VCaP (cell line): ENCODE data around the gene URGCP.

Source experiments
- H3K27ac ChIP-seq: fragments of 450-650 bp; 2 replicates; pipeline ENCODE4 v1.5.1; 2017
- TF ChIP-seq, protein P1 (sequence below): fragments of 450-650 bp; conservative IDR thresholded peaks from 2 replicates; pipeline ENCODE4 v1.5.1; 2017; ENCODE audit warnings: mild to moderate bottlenecking, moderate library complexity

The URGCP gene

DNA sequence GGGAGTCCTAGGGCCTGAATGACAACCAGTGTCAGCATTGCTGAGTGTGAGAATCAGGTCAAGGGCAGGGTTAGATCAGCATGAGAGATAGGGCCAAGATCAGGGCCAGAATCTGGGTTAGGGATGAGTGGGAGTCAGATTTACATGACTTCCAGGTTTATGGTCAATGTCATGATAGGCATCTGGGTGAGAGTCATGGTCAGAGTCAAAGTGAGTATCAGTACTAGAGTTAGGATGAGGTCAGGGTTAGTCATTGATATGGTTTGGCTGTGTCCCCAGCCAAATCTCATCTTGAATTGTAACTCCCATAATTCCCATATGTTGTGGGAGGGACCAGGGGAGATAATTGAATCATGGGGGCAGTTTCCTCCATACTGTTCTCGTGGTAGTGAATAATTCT lies 49.4 kb downstream of the URGCP start:
- H3K27ac ChIP-seq: no peak overlapping the region
- TF ChIP-seq, protein P1, sequence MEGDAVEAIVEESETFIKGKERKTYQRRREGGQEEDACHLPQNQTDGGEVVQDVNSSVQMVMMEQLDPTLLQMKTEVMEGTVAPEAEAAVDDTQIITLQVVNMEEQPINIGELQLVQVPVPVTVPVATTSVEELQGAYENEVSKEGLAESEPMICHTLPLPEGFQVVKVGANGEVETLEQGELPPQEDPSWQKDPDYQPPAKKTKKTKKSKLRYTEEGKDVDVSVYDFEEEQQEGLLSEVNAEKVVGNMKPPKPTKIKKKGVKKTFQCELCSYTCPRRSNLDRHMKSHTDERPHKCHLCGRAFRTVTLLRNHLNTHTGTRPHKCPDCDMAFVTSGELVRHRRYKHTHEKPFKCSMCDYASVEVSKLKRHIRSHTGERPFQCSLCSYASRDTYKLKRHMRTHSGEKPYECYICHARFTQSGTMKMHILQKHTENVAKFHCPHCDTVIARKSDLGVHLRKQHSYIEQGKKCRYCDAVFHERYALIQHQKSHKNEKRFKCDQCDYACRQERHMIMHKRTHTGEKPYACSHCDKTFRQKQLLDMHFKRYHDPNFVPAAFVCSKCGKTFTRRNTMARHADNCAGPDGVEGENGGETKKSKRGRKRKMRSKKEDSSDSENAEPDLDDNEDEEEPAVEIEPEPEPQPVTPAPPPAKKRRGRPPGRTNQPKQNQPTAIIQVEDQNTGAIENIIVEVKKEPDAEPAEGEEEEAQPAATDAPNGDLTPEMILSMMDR: no peak

DNA sequence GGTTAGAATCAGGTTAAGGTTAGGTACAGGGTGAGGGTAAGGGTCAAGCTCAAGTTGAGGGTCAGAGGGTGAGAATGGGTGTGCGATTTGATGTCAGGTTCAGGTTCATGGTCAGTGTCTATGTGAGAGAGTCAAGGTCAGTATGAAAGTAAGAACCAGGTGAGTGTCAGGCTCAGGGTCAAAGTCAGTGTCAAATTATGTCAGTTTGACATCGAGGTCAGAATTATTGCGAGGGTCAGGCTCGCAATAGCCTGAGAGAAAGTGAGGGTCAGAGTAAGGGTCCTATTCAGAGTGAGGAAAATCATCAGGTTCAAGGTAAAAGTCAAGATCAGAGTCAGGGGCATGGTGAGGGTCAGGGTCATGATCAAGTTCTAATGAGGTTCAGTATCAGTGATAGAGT lies 50.1 kb downstream of the URGCP start:
- TF ChIP-seq, protein P1: no peak
- no peak overlapping the region for H3K27ac ChIP-seq

DNA sequence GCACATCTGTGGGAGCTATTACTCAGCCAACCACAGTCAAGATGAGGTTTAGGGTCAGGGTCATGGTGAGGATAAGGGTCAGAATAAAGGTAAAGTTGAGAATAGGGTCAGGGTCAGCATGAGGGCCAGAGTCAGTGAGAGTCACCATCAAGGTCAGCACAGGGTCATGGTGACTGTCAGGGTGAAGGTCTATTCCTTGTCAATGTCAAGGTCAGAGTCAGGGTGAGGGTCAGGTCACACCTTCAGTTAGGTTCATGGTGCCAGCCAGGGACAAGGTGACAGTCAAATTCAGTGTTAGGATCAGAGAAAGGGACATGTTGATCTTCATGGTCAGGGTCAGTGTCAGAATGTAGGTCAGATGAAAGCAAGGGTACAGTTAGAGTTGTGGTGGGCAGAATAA lies 51.2 kb downstream of the URGCP start:
- TF ChIP-seq, protein P1: no peak

DNA sequence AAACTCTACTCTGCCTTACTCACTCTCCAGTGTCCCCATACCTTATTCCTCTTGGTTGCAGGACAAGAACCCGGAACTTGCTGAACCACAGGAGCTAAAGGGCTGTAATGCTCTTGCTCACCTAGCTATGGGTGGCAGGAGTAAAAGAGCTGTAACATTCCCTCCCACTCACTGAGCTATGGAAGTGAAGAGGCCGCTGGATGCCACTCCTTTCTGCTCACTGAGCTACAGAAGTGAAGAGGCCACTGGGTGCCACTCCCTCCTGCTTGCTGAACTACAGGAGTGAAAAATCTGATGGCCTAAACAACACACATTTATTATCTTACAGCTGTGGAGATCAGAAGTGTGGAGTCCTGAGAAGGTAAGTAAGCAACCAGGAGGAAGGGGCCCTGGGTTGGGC lies 54.6 kb downstream of the URGCP start:
- H3K27ac ChIP-seq: no peak overlapping the region
- TF ChIP-seq, protein P1: no peak

More for the DNA sequence above, 51.2 kb downstream of the URGCP start:
- H3K27ac ChIP-seq: no peak overlapping the region

DNA sequence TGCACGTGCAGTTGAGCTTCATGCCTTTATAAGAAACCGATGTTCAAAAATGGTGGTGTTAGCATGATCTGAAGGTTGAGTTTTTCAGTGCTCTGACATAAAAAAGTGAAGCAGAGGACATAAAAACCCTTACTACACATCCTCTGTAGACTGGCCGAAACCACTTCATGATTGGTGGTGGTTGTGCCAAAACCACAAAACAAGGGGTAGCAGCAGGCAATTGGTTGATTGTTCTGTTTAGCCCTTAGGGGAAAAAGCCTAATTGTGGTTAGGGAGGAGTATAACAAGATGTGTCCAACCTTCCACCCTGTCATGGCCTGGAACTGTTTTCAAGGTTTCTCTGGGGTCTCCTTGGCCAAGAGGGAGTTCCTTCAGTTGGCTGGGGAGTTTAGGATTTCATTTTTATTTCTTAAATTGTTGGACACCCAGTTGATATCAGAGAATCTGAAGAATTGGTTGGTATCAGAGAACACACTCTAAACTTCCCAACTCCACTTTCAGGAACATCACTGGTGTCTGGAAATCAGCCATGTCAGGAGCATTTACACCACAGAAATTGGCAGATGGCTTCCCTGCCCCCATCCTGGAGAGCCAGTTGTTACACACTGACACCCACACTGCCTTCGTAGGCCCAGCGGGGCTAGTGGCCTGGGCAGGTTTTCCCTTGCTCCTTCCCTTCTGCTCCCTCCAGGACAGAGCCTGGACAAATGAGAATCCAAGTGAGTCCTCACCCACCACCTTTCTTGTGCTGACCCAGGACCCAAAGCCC lies 55.9 kb downstream of the URGCP start:
- no peak overlapping the region for H3K27ac ChIP-seq
- TF ChIP-seq, protein P1: no peak

DNA sequence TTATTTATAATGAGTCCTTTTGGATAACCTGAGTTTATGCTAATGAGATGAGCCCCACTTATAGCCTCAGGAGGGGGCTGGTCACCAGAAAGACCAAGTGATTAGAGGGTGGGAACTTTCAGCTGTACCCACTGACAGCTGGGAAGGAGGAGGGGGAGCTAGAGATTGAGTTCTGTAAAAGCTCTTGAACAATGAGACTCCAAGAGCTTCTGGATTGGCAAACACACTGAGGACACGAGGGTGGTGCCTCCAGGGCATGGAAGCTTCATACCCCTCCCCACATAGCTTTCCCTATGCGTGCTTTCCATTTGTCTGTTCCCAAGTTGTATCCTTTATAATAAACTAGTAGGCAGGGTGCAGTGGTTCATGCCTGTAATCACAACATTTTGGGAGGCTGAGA lies 57.3 kb downstream of the URGCP start:
- no peak overlapping the region for H3K27ac ChIP-seq
- TF ChIP-seq, protein P1: no peak

DNA sequence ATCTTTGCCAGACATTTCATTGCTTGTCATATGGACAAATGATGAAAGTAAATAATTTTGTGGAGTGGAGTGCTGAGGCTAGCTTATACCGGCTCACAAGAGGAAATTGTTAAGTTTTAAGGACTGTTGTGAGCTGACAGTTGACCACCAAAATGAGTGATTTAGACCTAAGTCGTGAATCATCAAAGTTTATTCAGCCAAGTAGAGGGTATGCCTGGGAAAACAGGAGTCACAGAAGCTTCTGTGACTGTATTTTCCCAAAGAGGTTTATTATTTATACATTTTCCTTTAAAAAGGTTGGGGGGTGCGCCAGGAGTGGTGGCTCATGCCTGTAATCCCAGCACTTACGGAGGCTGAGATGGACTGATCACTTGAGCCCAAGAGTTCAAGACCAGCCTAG lies 58.9 kb downstream of the URGCP start:
- TF ChIP-seq, protein P1: no peak

More for the DNA sequence above, 58.9 kb downstream of the URGCP start:
- no peak overlapping the region for H3K27ac ChIP-seq
